Stimulated activated effector memory CD8-positive, alpha-beta T cell treated with anti-CD3 and anti-CD28 coated beads, Interleukin-12 subunit alpha, Interleukin-12 subunit beta, amount 100 ng/mL, for 72 hours (primary cell): Measurements from ENCODE around the gene HOXA13.
A peak's percentile ranks its signal among the peaks of the same experiment; 100 is the strongest.

Source experiments
- ATAC-seq: fragments of 150-1000 bp; cut with Tn5 transposase; 2 replicates; pipeline ENCODE4 v1.10.0; 2021
- DNase-seq, 2 donors: peaks; one replicate each; pipeline ENCODE4 v3.0.0; 2021 to 2022; ENCODE audit warnings: low spot score in 2 of 2
- H3K27ac Mint-ChIP-seq: one replicate; pipeline ENCODE4 v1.8.0; 2022; ENCODE audit warnings: mild to moderate bottlenecking, mixed read lengths
- H3K36me3 Mint-ChIP-seq: one replicate; pipeline ENCODE4 v1.8.0; 2022; ENCODE audit warnings: mild to moderate bottlenecking, mixed read lengths
- H3K4me1 Mint-ChIP-seq: one replicate; pipeline ENCODE4 v1.8.0; 2022; ENCODE audit warnings: mixed read lengths
- H3K4me3 Mint-ChIP-seq: one replicate; pipeline ENCODE4 v1.8.0; 2022; ENCODE audit warnings: mild to moderate bottlenecking, mixed read lengths
- H3K9me3 Mint-ChIP-seq: one replicate; pipeline ENCODE4 v1.8.0; 2022; ENCODE audit warnings: mixed read lengths

Gene HOXA13

GRCh38 chr7:27203365-27203953, 3.6 kb upstream of the HOXA13 start:
- Mint-ChIP-seq H3K9me3 (no peaks in the 10 kb centered on the region), H3K27ac (no peak overlapping the region), H3K36me3 (no peaks in the 10 kb centered on the region), H3K4me1 (peaks cover 53% of the 10 kb centered on the region), H3K4me3 (no peak overlapping the region)
- no peak for DNase-seq
- no peak for ATAC-seq

- DNase-seq (no peak), ATAC-seq (no peak)
- no peak overlapping the region for H3K27ac Mint-ChIP-seq
- peak overlapping the region; percentile 72 for H3K4me3 Mint-ChIP-seq
- H3K36me3 Mint-ChIP-seq: no peaks in the 10 kb centered on the region
- peaks cover 59% of the 10 kb centered on the region for H3K4me1 Mint-ChIP-seq
- H3K9me3 Mint-ChIP-seq: no peaks in the 10 kb centered on the region
Measured at GRCh38 chr7:27202862-27203134, 2.9 kb upstream of the HOXA13 start.

- Mint-ChIP-seq H3K4me3 (peak overlapping the region; percentile 72), H3K27ac (no peak overlapping the region), H3K36me3 (no peaks in the 10 kb centered on the region), H3K9me3 (no peaks in the 10 kb centered on the region), H3K4me1 (peaks cover 59% of the 10 kb centered on the region)
- no peak for DNase-seq
- ATAC-seq: no peak
Measured at GRCh38 chr7:27202018-27202861, 2.3 kb upstream of the HOXA13 start.

- H3K4me1 Mint-ChIP-seq: peaks cover 59% of the 10 kb centered on the region
- peak overlapping the region; percentile 72 for H3K4me3 Mint-ChIP-seq
- H3K9me3 Mint-ChIP-seq: no peaks in the 10 kb centered on the region
- no peaks in the 10 kb centered on the region for H3K36me3 Mint-ChIP-seq
- DNase-seq: no peak
- ATAC-seq: no peak
- H3K27ac Mint-ChIP-seq: no peak overlapping the region
Measured at GRCh38 chr7:27201580-27202017, 1.7 kb upstream of the HOXA13 start.

- H3K4me1 Mint-ChIP-seq: peaks cover 55% of the 10 kb centered on the region
- H3K36me3 Mint-ChIP-seq: no peaks in the 10 kb centered on the region
- no peaks in the 10 kb centered on the region for H3K9me3 Mint-ChIP-seq
- peak overlapping the region; percentile 72 for H3K4me3 Mint-ChIP-seq
- DNase-seq (no peak), ATAC-seq (peak; percentile 27)
- no peak overlapping the region for H3K27ac Mint-ChIP-seq
Measured at GRCh38 chr7:27200761-27201579, 1.1 kb upstream of the HOXA13 start.

GRCh38 chr7:27198871-27199801, 755 bp downstream of the HOXA13 start:
- Mint-ChIP-seq H3K36me3 (no peaks in the 10 kb centered on the region), H3K27ac (no peak overlapping the region), H3K4me3 (peak overlapping the region; percentile 72), H3K4me1 (peaks cover 39% of the 10 kb centered on the region), H3K9me3 (no peaks in the 10 kb centered on the region)
- ATAC-seq (peak; percentile 41), DNase-seq (no peak)

- peak overlapping the region; percentile 72 for H3K4me3 Mint-ChIP-seq
Measured at GRCh38 chr7:27198138-27198841, 1.6 kb downstream of the HOXA13 start.

GRCh38 chr7:27197137-27198042, 2.5 kb downstream of the HOXA13 start:
- DNase-seq: no peak
- Mint-ChIP-seq H3K4me3 (no peak overlapping the region), H3K4me1 (peaks cover 34% of the 10 kb centered on the region), H3K36me3 (no peaks in the 10 kb centered on the region), H3K27ac (no peak overlapping the region), H3K9me3 (no peaks in the 10 kb centered on the region)
- ATAC-seq: no peak

More at GRCh38 chr7:27198138-27198841, 1.6 kb downstream of the HOXA13 start:
- no peak overlapping the region for H3K27ac Mint-ChIP-seq
- DNase-seq (no peak), ATAC-seq (no peak)
- no peaks in the 10 kb centered on the region for H3K36me3 Mint-ChIP-seq
- H3K9me3 Mint-ChIP-seq: no peaks in the 10 kb centered on the region
- H3K4me1 Mint-ChIP-seq: peaks cover 34% of the 10 kb centered on the region

- Mint-ChIP-seq H3K9me3 (no peaks in the 10 kb centered on the region), H3K36me3 (no peaks in the 10 kb centered on the region), H3K4me3 (no peak overlapping the region), H3K27ac (no peak overlapping the region), H3K4me1 (peaks cover 23% of the 10 kb centered on the region)
- ATAC-seq (peak; percentile 41), DNase-seq (peak; percentile 70 to 88)
Measured at GRCh38 chr7:27196287-27196767, 3.6 kb downstream of the HOXA13 start.

GRCh38 chr7:27194686-27195379, 5.1 kb downstream of the HOXA13 start:
- no peak overlapping the region for H3K27ac Mint-ChIP-seq
- H3K4me1 Mint-ChIP-seq: peaks cover 14% of the 10 kb centered on the region
- no peak overlapping the region for H3K4me3 Mint-ChIP-seq
- ATAC-seq (no peak), DNase-seq (no peak)
- H3K36me3 Mint-ChIP-seq: no peaks in the 10 kb centered on the region
- no peaks in the 10 kb centered on the region for H3K9me3 Mint-ChIP-seq

- DNase-seq: no peak
- H3K4me1 Mint-ChIP-seq: peaks cover 21% of the 10 kb centered on the region
- H3K36me3 Mint-ChIP-seq: no peaks in the 10 kb centered on the region
- H3K4me3 Mint-ChIP-seq: peak overlapping the region; percentile 42
- H3K27ac Mint-ChIP-seq: no peak overlapping the region
- no peaks in the 10 kb centered on the region for H3K9me3 Mint-ChIP-seq
- no peak for ATAC-seq
Measured at GRCh38 chr7:27194002-27194352, 5.9 kb downstream of the HOXA13 start.

GRCh38 chr7:27193335-27194001, 6.4 kb downstream of the HOXA13 start:
- no peak overlapping the region for H3K27ac Mint-ChIP-seq
- H3K4me1 Mint-ChIP-seq: peaks cover 21% of the 10 kb centered on the region
- H3K9me3 Mint-ChIP-seq: no peaks in the 10 kb centered on the region
- H3K4me3 Mint-ChIP-seq: peak overlapping the region; percentile 42
- DNase-seq (no peak), ATAC-seq (no peak)
- no peaks in the 10 kb centered on the region for H3K36me3 Mint-ChIP-seq
